Limb (tissue), 2 donors: Measurements from ENCODE around the gene MAML2.
A peak's percentile ranks its signal among the peaks of the same experiment; 100 is the strongest.

Experiments used
- DNase-seq, 2 donors: peaks; one replicate each; pipeline ENCODE4 v3.0.0-alpha.2; 2016; ENCODE audit errors: extremely low spot score in 2 of 2

The MAML2 gene

GRCh38 chr11:96079691-96080090 lies 263.3 kb downstream of the MAML2 start:
- no peak for DNase-seq

GRCh38 chr11:96075532-96075959 lies 267.4 kb downstream of the MAML2 start:
- DNase-seq: no peak

- no peak for DNase-seq
These were observed 268.3 kb downstream of the MAML2 start for GRCh38 chr11:96074551-96075310.

GRCh38 chr11:96073536-96073935 lies 269.5 kb downstream of the MAML2 start:
- no peak for DNase-seq

GRCh38 chr11:96072592-96072991 lies 270.4 kb downstream of the MAML2 start:
- DNase-seq: no peak

- no peak for DNase-seq
These were observed 272.5 kb downstream of the MAML2 start for GRCh38 chr11:96070453-96070852.

- no peak for DNase-seq
These were observed 275.8 kb downstream of the MAML2 start for GRCh38 chr11:96067160-96067559.

- DNase-seq: no peak
These were observed 277.6 kb downstream of the MAML2 start for GRCh38 chr11:96065379-96065778.

- no peak for DNase-seq
These were observed 279.1 kb downstream of the MAML2 start for GRCh38 chr11:96063886-96064285.

GRCh38 chr11:96063053-96063452 lies 279.9 kb downstream of the MAML2 start:
- DNase-seq: no peak

GRCh38 chr11:96062134-96062533 lies 280.9 kb downstream of the MAML2 start:
- DNase-seq: peak in 1 of 2 donors; percentile 51

- no peak for DNase-seq
These were observed 281.3 kb downstream of the MAML2 start for GRCh38 chr11:96061730-96062129.

GRCh38 chr11:96061069-96061468 lies 281.9 kb downstream of the MAML2 start:
- no peak for DNase-seq

GRCh38 chr11:96057502-96057901 lies 285.5 kb downstream of the MAML2 start:
- DNase-seq: no peak

GRCh38 chr11:96056576-96056975 lies 286.4 kb downstream of the MAML2 start:
- no peak for DNase-seq

- DNase-seq: no peak
These were observed 287.1 kb downstream of the MAML2 start for GRCh38 chr11:96055706-96056387.

- DNase-seq: peak in 1 of 2 donors; percentile 78
These were observed 287.9 kb downstream of the MAML2 start for GRCh38 chr11:96054870-96055705.

GRCh38 chr11:96052921-96053651 lies 289.9 kb downstream of the MAML2 start:
- no peak for DNase-seq

- DNase-seq: no peak
These were observed 291.2 kb downstream of the MAML2 start for GRCh38 chr11:96051820-96052219.

GRCh38 chr11:96050435-96051182 lies 292.4 kb downstream of the MAML2 start:
- no peak for DNase-seq

- no peak for DNase-seq
These were observed 293.6 kb downstream of the MAML2 start for GRCh38 chr11:96049426-96049825.
